HCT116 (cell line): ENCODE measurements around the gene PEX26. TPM values are rescaled to one million over a fixed set of nuclear protein-coding genes. Genes with fewer than 3 reads are reported as not detected.
"Not testable (repeated sequence)": the region's sequence is repeated elsewhere in the genome, so short reads cannot be mapped to it uniquely, and the experiment has no call there.

Source experiments
- ATAC-seq: fragments of 200-7000 bp; cut with Tn5 transposase; 2 replicates; pipeline ENCODE4 v1.9.1; 2020; ENCODE audit warnings: mild to moderate bottlenecking, moderate library complexity
- BruUV-seq: library from RNA; stranded (reverse); fragments of 400-500 nt; replicated peaks from 2 replicates; lab custom pipeline; 2021; lab: Mats Ljungman, UMichigan
- CTCF ChIA-PET: fragments of 300-600 bp; sonication (Branson Sonifier 250); formaldehyde crosslinking; loops from one replicate; lab custom pipeline; 2021; ENCODE audit warnings: antibody characterized with exemption; lab: Charles Lee
- POLR2A ChIA-PET: fragments of 300-600, 350-600 bp; sonication (Branson Sonifier 250); formaldehyde crosslinking; loops from one replicate; lab custom pipeline; 2021; ENCODE audit warnings: antibody characterized with exemption; lab: Charles Lee
- RAD21 ChIA-PET, 2 experiments: fragments of 300-600 bp; sonication (Branson Sonifier 250); formaldehyde crosslinking; loops; one replicate each; lab custom pipeline; 2023; ENCODE audit warnings: low total read pairs in 2 of 2; ENCODE audit not compliant: uncharacterized antibody in 2 of 2, unreplicated experiment in 2 of 2, low non-redundant PET in 1 of 2; lab: Charles Lee
- DNase-seq: peaks from one replicate; pipeline ENCODE4 v3.0.0-alpha.2; 2010; ENCODE audit warnings: low read depth, low spot score
- H2AFZ ChIP-seq: fragments of 200-600 bp; shearing (Covaris generic), sonication (generic); 2 replicates; pipeline ENCODE4 v1.6.1; 2017; ENCODE audit warnings: low read depth, mixed run types, mixed read lengths, antibody characterized with exemption, low read length; ENCODE audit not compliant: poor library complexity, severe bottlenecking
- H3K27ac ChIP-seq: 2 replicates; pipeline ENCODE4 v1.5.1; 2012; ENCODE audit warnings: low read depth, low read length
- H3K27me3 ChIP-seq: fragments of 200-600 bp; sonication (generic); 2 replicates; pipeline ENCODE4 v1.6.1; 2016; ENCODE audit warnings: mixed run types, low read length, mixed read lengths; ENCODE audit not compliant: insufficient read depth
- H3K36me3 ChIP-seq, 2 experiments: fragments of 200-500 bp in 1 of 2; fragments of 200-600 bp in 1 of 2; sonication (Bioruptor generic) in 1 of 2; sonication (generic) in 1 of 2; 2 replicates each; pipeline versions ENCODE4 v1.5.1 to v1.6.1; 2014 to 2016; ENCODE audit warnings: low read length in 2 of 2, inconsistent platforms in 1 of 2, mixed read lengths in 1 of 2, mixed run types in 1 of 2; ENCODE audit not compliant: insufficient read depth in 2 of 2, control insufficient read depth in 1 of 2
- H3K4me1 ChIP-seq, 2 experiments: fragments of 200-600 bp in 1 of 2; sonication (generic) in 1 of 2; 2 replicates each; pipeline versions ENCODE4 v1.5.1 to v1.6.1; 2012 to 2017; ENCODE audit warnings: low read length in 2 of 2, inconsistent platforms in 1 of 2, mild to moderate bottlenecking in 1 of 2, mixed read lengths in 1 of 2, mixed run types in 1 of 2, moderate library complexity in 1 of 2; ENCODE audit not compliant: insufficient read depth in 2 of 2, control insufficient read depth in 1 of 2
- H3K4me2 ChIP-seq: fragments of 200-600 bp; sonication (generic); 2 replicates; pipeline ENCODE4 v1.6.1; 2017; ENCODE audit warnings: mixed run types, low read length, mixed read lengths
- H3K4me3 ChIP-seq, 2 experiments: fragments of 200-600 bp in 1 of 2; sonication (generic) in 1 of 2; replicated peaks in 1 of 2; 2 replicates each; pipeline ENCODE4 v1.5.1; 2011 to 2016; ENCODE audit warnings: low read length in 2 of 2, control low read depth in 1 of 2, low read depth in 1 of 2, mild to moderate bottlenecking in 1 of 2, mixed read lengths in 1 of 2, mixed run types in 1 of 2
- H3K79me2 ChIP-seq: fragments of 200-600 bp; sonication (generic); 2 replicates; pipeline ENCODE4 v1.6.1; 2017; ENCODE audit warnings: mild to moderate bottlenecking, mixed run types, low read length, moderate library complexity, mixed read lengths; ENCODE audit not compliant: insufficient read depth
- H3K9ac ChIP-seq: fragments of 200-600 bp; sonication (generic); 2 replicates; pipeline ENCODE4 v1.6.1; 2016; ENCODE audit warnings: low read length, mixed read lengths
- H3K9me2 ChIP-seq: fragments of 200-600 bp; sonication (generic), shearing (Covaris generic); 2 replicates; pipeline ENCODE4 v1.6.1; 2017; ENCODE audit warnings: mixed run types, mild to moderate bottlenecking, moderate library complexity; ENCODE audit not compliant: insufficient read depth
- H3K9me3 ChIP-seq, 2 experiments: fragments of 200-500 bp in 1 of 2; fragments of 200-600 bp in 1 of 2; sonication (Bioruptor generic) in 1 of 2; sonication (generic) in 1 of 2; 2 replicates each; pipeline ENCODE4 v1.6.1; 2014 to 2017; ENCODE audit warnings: low read length in 2 of 2, mixed read lengths in 2 of 2, inconsistent platforms in 1 of 2, low read depth in 1 of 2, mild to moderate bottlenecking in 1 of 2, mixed run types in 1 of 2, moderate library complexity in 1 of 2; ENCODE audit not compliant: control insufficient read depth in 1 of 2, insufficient read depth in 1 of 2
- H4K20me1 ChIP-seq: fragments of 200-600 bp; sonication (generic), shearing (Covaris generic); 2 replicates; pipeline ENCODE4 v1.6.1; 2017; ENCODE audit warnings: mixed run types, mild to moderate bottlenecking, moderate library complexity; ENCODE audit not compliant: insufficient read depth
- ATF3 ChIP-seq: IDR thresholded peaks from 2 replicates; pipeline ENCODE4 v1.6.1; 2012
- ELF1 ChIP-seq: IDR thresholded peaks from 2 replicates; pipeline ENCODE4 v1.6.1; 2012; ENCODE audit warnings: low read depth, borderline replicate concordance
- EZH2 ChIP-seq: fragments of 200-600 bp; sonication (generic); IDR thresholded peaks from 2 replicates; pipeline ENCODE4 v1.6.1; 2017; ENCODE audit warnings: antibody characterized with exemption, mixed run types
- FOSL1 ChIP-seq: IDR thresholded peaks from 2 replicates; pipeline ENCODE4 v1.6.1; 2012; ENCODE audit warnings: low read depth
- POLR2AphosphoS5 ChIP-seq: IDR thresholded peaks from 2 replicates; pipeline ENCODE4 v1.6.1; 2011; ENCODE audit warnings: mild to moderate bottlenecking, low read depth, low read length, moderate library complexity
- SIN3A ChIP-seq: IDR thresholded peaks from 2 replicates; pipeline ENCODE4 v1.6.1; 2012; ENCODE audit warnings: low read depth
- SRF ChIP-seq: IDR thresholded peaks from 2 replicates; pipeline ENCODE4 v1.6.1; 2012; ENCODE audit warnings: low read depth
- TCF7L2 ChIP-seq: IDR thresholded peaks from 2 replicates; pipeline ENCODE4 v1.7.0; 2011; ENCODE audit warnings: borderline replicate concordance, inconsistent platforms; ENCODE audit not compliant: insufficient read depth, insufficient read length; ENCODE audit errors: extremely low read depth
- ZNF274 ChIP-seq: fragments of 200-500 bp; sonication (Bioruptor generic); IDR thresholded peaks from 2 replicates; pipeline ENCODE4 v1.6.1; 2014; ENCODE audit warnings: mild to moderate bottlenecking, low read depth, low read length, inconsistent platforms
- intact Hi-C: fragments of 100-400 bp; cut with micrococcal nuclease; formaldehyde crosslinking; loops from 2 replicates; pipeline ENCODE4 v1.10.0; 2022
- total RNA-seq: library from RNA; stranded (reverse); gene quantifications from one replicate; pipeline ENCODE4 v1.2.1, GENCODE V29; 2021; ENCODE audit not compliant: unreplicated experiment

Gene PEX26
- total RNA-seq, 1 experiment from 2014 or later = 26.4 TPM

DNA sequence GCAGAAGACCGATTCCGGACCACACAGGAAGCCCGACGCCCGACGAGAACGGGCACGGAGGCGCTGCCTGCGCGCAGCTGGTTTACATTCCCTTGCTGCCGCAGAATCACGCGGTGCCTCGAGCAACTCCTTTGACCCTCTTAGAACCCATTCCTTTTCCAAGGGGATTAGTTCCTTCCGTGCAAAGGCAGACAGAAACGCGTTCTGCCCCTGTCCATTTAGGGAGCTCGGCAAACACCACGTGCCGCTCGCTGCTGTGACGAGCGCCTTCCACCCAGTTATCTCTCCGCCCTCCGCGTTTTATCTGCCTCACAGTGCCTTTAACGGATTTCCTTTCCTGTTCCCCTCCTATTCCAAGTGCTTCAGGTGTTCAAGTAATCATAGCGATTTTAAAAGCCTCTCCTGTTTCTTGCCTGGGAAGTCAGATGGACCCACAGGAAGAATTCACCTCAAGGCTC, 29.3 kb upstream of the PEX26 start:
- Histone ChIP-seq H3K4me3 (no peak overlapping the region), H3K9me3 (no peaks in the 10 kb centered on the region), H4K20me1 (no peaks in the 10 kb centered on the region), H3K27ac (no peak overlapping the region), H3K9me2 (no peaks in the 10 kb centered on the region), H2AFZ (no peak overlapping the region), H3K27me3 (no peaks in the 10 kb centered on the region), H3K79me2 (no peaks in the 10 kb centered on the region), H3K4me2 (no peak overlapping the region), H3K9ac (no peak overlapping the region), H3K4me1 (no peaks in the 10 kb centered on the region), H3K36me3 (no peaks in the 10 kb centered on the region)
- ATAC-seq = no peak
- CTCF ChIA-PET = no interaction called here
- RAD21 ChIA-PET = no interaction called here
- intact Hi-C loops = no loop called here
- no peak for DNase-seq
- POLR2A ChIA-PET = interaction anchor here (0.9 kb wide), 1 partner anchor 9 kb away, joined by 9 read pairs; no protein-coding TSS in a partner anchor
- TF ChIP-seq SIN3A = no peak
- no TSS peak for BruUV-seq

GRCh38 chr22:18050065-18050464, 27.7 kb upstream of the PEX26 start:
- no peak for ATAC-seq
- no peak overlapping the region for H3K27ac ChIP-seq
- intact Hi-C loops = no loop called here

GRCh38 chr22:18051113-18051512, 26.7 kb upstream of the PEX26 start:
- H3K9ac ChIP-seq, H3K9me2 ChIP-seq, H3K79me2 ChIP-seq, H3K27ac ChIP-seq, ATAC-seq, H3K27me3 ChIP-seq, RAD21 ChIA-PET, H3K4me3 ChIP-seq, POLR2A ChIA-PET, H4K20me1 ChIP-seq, BruUV-seq, intact Hi-C loops, H3K4me1 ChIP-seq, H3K36me3 ChIP-seq, H2AFZ ChIP-seq, H3K4me2 ChIP-seq, DNase-seq, H3K9me3 ChIP-seq, CTCF ChIA-PET: not testable (repeated sequence)

More at GRCh38 chr22:18050065-18050464, 27.7 kb upstream of the PEX26 start:
- no peak for DNase-seq
- no peak for TF ChIP-seq ATF3
- no peak for TF ChIP-seq POLR2AphosphoS5
- no peak for TF ChIP-seq ZNF274
- TF ChIP-seq TCF7L2 = no peak
- no peak for TF ChIP-seq SRF
- no peak for TF ChIP-seq FOSL1
- no peak for TF ChIP-seq ELF1
- no peak for TF ChIP-seq EZH2
- no peaks in the 10 kb centered on the region for H3K9me2 ChIP-seq
- H3K9me3 ChIP-seq = no peaks in the 10 kb centered on the region
- H3K4me1 ChIP-seq = no peaks in the 10 kb centered on the region
- H3K36me3 ChIP-seq = no peaks in the 10 kb centered on the region
- H3K27me3 ChIP-seq = no peaks in the 10 kb centered on the region
- H2AFZ ChIP-seq = no peak overlapping the region
- H3K4me3 ChIP-seq = no peak overlapping the region
- RAD21 ChIA-PET = no interaction called here
- no peak overlapping the region for H3K4me2 ChIP-seq
- POLR2A ChIA-PET = no interaction called here
- BruUV-seq = no TSS peak
- no peaks in the 10 kb centered on the region for H3K79me2 ChIP-seq
- H3K9ac ChIP-seq = no peak overlapping the region
- no peaks in the 10 kb centered on the region for H4K20me1 ChIP-seq
- CTCF ChIA-PET = no interaction called here
